HepG2 (cell line): ENCODE results near the gene ACAP3. TPM values are rescaled to one million over a fixed set of nuclear protein-coding genes. Genes with fewer than 3 reads are reported as not detected.
A peak's percentile ranks its signal among the peaks of the same experiment; 100 is the strongest.

Experiments used
- ATAC-seq: fragments of 200-7000 bp; cut with Tn5 transposase; 3 replicates; pipeline ENCODE4 v1.9.1; 2020; ENCODE audit warnings: mild to moderate bottlenecking, moderate library complexity
- BruUV-seq: library from RNA; stranded (reverse); fragments of 400-500 nt; replicated peaks from 2 replicates; lab custom pipeline; 2021; lab: Mats Ljungman, UMichigan
- CTCF ChIA-PET: fragments of 300-600 bp; formaldehyde crosslinking; extraction: SDS; loops from one replicate; lab custom pipeline; 2021; ENCODE audit warnings: low total read pairs, inconsistent platforms, low intra/inter-chr PET ratio; lab: Yijun Ruan, JAX
- POLR2A ChIA-PET: fragments of 350-600 bp; sonication (Branson Sonifier 250); formaldehyde crosslinking; loops from one replicate; lab custom pipeline; 2020; ENCODE audit warnings: antibody characterized with exemption, inconsistent platforms; lab: Yijun Ruan, JAX
- DNase-seq: peaks from one replicate; pipeline ENCODE4 v3.0.0-alpha.2; 2015; ENCODE audit warnings: low spot score
- FAIRE-seq: peaks from 3 replicates; lab custom pipeline; 2011; peaks lifted over from hg19 to GRCh38; lab: Jason Lieb, UNC
- H2AFZ ChIP-seq: one replicate; pipeline ENCODE4 v1.6.1; 2011; ENCODE audit warnings: low read length, inconsistent platforms
- H3K27ac ChIP-seq: fragments of 300-600 bp; 3 replicates; pipeline ENCODE4 v1.8.0; 2011; ENCODE audit warnings: mixed run types, mild to moderate bottlenecking, mixed read lengths, low read length, inconsistent platforms; ENCODE audit not compliant: insufficient read depth; ENCODE audit errors: extremely low read length
- H3K27me3 ChIP-seq, 2 experiments: fragments of 200-600 bp in 1 of 2; 2 replicates in 1 of 2; 3 replicates in 1 of 2; pipeline versions ENCODE4 v1.6.0 to v1.8.0; 2011; ENCODE audit warnings: low read length in 2 of 2, mild to moderate bottlenecking in 2 of 2, moderate library complexity in 2 of 2, inconsistent platforms in 1 of 2; ENCODE audit not compliant: insufficient read depth in 2 of 2, control insufficient read depth in 1 of 2
- H3K36me3 ChIP-seq, 2 experiments: fragments of 200-600 bp in 1 of 2; replicated peaks in 1 of 2; 2 replicates in 1 of 2; 3 replicates in 1 of 2; pipeline versions ENCODE4 v1.5.1 to v1.8.0; 2011; ENCODE audit warnings: low read length in 2 of 2, inconsistent platforms in 1 of 2; ENCODE audit not compliant: insufficient read depth in 2 of 2, control insufficient read depth in 1 of 2
- H3K4me1 ChIP-seq: 2 replicates; pipeline ENCODE4 v1.5.1; 2012; ENCODE audit warnings: low read length, inconsistent platforms; ENCODE audit not compliant: insufficient read depth
- H3K4me2 ChIP-seq: 2 replicates; pipeline ENCODE4 v1.6.0; 2011; ENCODE audit warnings: low read depth, low read length, inconsistent platforms
- H3K4me3 ChIP-seq, 3 experiments: fragments of 200-600 bp in 1 of 3; sonication (generic), shearing (Covaris generic) in 1 of 3; replicated peaks in 1 of 3; 2 replicates each; pipeline ENCODE4 v1.5.1; 2011 to 2016; ENCODE audit warnings: low read length in 3 of 3, inconsistent platforms in 2 of 3, low read depth in 2 of 3, mild to moderate bottlenecking in 2 of 3, control low read depth in 1 of 3, mixed read lengths in 1 of 3; ENCODE audit not compliant: insufficient read depth in 1 of 3
- H3K79me2 ChIP-seq: one replicate; pipeline ENCODE4 v1.6.1; 2011; ENCODE audit warnings: low read length, inconsistent platforms; ENCODE audit not compliant: insufficient read depth
- H3K9ac ChIP-seq: 2 replicates; pipeline ENCODE4 v1.6.0; 2011; ENCODE audit warnings: mild to moderate bottlenecking, low read depth, low read length, inconsistent platforms; ENCODE audit not compliant: insufficient read depth
- H3K9me3 ChIP-seq: 2 replicates; pipeline ENCODE4 v1.5.1; 2012; ENCODE audit warnings: mild to moderate bottlenecking, low read length
- H4K20me1 ChIP-seq: 2 replicates; pipeline ENCODE4 v1.6.0; 2011; ENCODE audit warnings: inconsistent platforms, mild to moderate bottlenecking, low read length, moderate library complexity; ENCODE audit not compliant: insufficient read depth
- CSRNP1 ChIP-seq: sonication (generic); formaldehyde crosslinking; IDR thresholded peaks from 2 replicates; pipeline ENCODE4 v1.8.1; 2023; ENCODE audit warnings: mild to moderate bottlenecking, missing genetic modification reagents
- GATA4 ChIP-seq: sonication (generic); IDR thresholded peaks from 2 replicates; pipeline ENCODE4 v1.6.1; 2016; ENCODE audit warnings: antibody characterized with exemption, low read depth, borderline replicate concordance
- ZNF335 ChIP-seq: sonication (generic); formaldehyde crosslinking; IDR thresholded peaks from 2 replicates; pipeline ENCODE4 v1.4.0; 2020; ENCODE audit warnings: missing genetic modification reagents
- ZNF556 ChIP-seq: sonication (generic); formaldehyde crosslinking; IDR thresholded peaks from 2 replicates; pipeline ENCODE4 v1.4.0; 2020; ENCODE audit warnings: mild to moderate bottlenecking, missing genetic modification reagents, borderline replicate concordance
- WGBS: methylation state at CpG from one replicate; pipeline ENCODE4 v1.1.6; 2017; ENCODE audit warnings: low lambda C conversion rate; 5-methylcytosine and 5-hydroxymethylcytosine counted together
- in situ Hi-C: cut with HindIII; loops from 2 replicates; pipeline ENCODE4 v1.10.0; 2017; ENCODE audit warnings: low pct_unique_long_range_greater_than_20kb; ENCODE audit not compliant: extremely low pct_ligation_motif_present
- intact Hi-C: fragments of 100-400 bp; cut with micrococcal nuclease; formaldehyde crosslinking; loops from one replicate; pipeline ENCODE4 v1.10.0; 2022; ENCODE audit not compliant: unreplicated experiment
- polyA plus RNA-seq, 8 experiments: library from polyadenylated mRNA; depleted of rRNA in 3 of 8; stranded (reverse) in 7 of 8; unstranded in 1 of 8; fragments of >200 nt; fragmentation: Illumina TruSeq in 4 of 8; extraction: Trizol in 4 of 8; gene quantifications; 2 replicates each; pipeline versions ENCODE4 v1.2.1 to v1.2.3, GENCODE V29; 2011 to 2016; ENCODE audit warnings: low read depth in 4 of 8, missing spikeins in 1 of 8, mixed read lengths in 1 of 8; ENCODE audit not compliant: insufficient read depth in 1 of 8
- total RNA-seq, 5 experiments: library from RNA; depleted of rRNA; stranded (reverse); fragments of >200 nt; fragmentation: Illumina TruSeq; extraction: Trizol; gene quantifications; 2 replicates each; pipeline ENCODE4 v1.2.3, GENCODE V29; 2016; ENCODE audit warnings: low read depth in 1 of 5
- TF ChIP-seq, protein P1 (sequence below): sonication (generic); formaldehyde crosslinking; IDR thresholded peaks from 2 replicates; pipeline ENCODE4 v1.5.1; 2020; ENCODE audit warnings: mild to moderate bottlenecking, missing genetic modification reagents, moderate library complexity
- TF ChIP-seq, protein P2 (sequence below): sonication (generic); formaldehyde crosslinking; IDR thresholded peaks from 2 replicates; pipeline ENCODE4 v1.4.0; 2020; ENCODE audit warnings: missing genetic modification reagents, borderline replicate concordance

ACAP3 gene
- total and polyA plus RNA-seq, 2 of the 13 experiments (the other 11 are each of a cell fraction or from before 2014, with no cell fraction given): 29.4 to 50.8 TPM

GRCh38 chr1:1290238-1290731, 17.4 kb downstream of the ACAP3 start (continued):
- TF ChIP-seq, protein P1, sequence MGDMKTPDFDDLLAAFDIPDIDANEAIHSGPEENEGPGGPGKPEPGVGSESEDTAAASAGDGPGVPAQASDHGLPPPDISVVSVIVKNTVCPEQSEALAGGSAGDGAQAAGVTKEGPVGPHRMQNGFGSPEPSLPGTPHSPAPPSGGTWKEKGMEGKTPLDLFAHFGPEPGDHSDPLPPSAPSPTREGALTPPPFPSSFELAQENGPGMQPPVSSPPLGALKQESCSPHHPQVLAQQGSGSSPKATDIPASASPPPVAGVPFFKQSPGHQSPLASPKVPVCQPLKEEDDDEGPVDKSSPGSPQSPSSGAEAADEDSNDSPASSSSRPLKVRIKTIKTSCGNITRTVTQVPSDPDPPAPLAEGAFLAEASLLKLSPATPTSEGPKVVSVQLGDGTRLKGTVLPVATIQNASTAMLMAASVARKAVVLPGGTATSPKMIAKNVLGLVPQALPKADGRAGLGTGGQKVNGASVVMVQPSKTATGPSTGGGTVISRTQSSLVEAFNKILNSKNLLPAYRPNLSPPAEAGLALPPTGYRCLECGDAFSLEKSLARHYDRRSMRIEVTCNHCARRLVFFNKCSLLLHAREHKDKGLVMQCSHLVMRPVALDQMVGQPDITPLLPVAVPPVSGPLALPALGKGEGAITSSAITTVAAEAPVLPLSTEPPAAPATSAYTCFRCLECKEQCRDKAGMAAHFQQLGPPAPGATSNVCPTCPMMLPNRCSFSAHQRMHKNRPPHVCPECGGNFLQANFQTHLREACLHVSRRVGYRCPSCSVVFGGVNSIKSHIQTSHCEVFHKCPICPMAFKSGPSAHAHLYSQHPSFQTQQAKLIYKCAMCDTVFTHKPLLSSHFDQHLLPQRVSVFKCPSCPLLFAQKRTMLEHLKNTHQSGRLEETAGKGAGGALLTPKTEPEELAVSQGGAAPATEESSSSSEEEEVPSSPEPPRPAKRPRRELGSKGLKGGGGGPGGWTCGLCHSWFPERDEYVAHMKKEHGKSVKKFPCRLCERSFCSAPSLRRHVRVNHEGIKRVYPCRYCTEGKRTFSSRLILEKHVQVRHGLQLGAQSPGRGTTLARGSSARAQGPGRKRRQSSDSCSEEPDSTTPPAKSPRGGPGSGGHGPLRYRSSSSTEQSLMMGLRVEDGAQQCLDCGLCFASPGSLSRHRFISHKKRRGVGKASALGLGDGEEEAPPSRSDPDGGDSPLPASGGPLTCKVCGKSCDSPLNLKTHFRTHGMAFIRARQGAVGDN (CRISPR knock-in tag): peak; percentile 43
- TF ChIP-seq ZNF335 (CRISPR knock-in tag): no peak

DNA sequence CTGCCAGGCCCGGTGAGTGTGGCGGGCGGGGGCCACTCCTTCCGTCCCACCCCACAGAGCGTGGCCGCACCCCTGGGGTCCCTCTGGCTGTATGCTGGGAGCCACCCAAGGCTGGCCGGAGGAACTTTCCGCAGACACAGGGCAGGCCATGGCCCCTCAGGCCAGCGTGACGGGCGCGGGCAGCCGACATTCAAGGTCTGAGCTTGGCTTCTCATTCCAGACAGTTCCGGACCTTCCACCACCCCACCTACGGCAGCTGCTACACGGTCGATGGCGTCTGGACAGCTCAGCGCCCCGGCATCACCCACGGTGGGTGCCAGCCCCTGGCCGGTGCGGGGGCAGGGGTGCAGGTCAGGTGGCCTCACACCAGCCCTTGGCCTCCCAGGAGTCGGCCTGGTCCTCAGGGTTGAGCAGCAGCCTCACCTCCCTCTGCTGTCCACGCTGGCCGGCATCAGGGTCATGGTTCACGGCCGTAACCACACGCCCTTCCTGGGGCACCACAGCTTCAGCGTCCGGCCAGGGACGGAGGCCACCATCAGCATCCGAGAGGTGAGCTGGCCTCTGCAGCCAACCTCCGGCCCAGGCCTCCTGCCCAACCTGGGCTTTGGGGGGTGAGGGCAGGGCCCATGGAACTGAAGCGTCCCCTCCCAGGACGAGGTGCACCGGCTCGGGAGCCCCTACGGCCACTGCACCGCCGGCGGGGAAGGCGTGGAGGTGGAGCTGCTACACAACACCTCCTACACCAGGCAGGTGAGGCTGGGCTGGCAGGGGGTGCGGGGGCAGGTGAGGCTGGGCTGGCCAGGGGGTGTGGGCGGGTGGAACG, 20.2 kb downstream of the ACAP3 start:
- no peaks in the 10 kb centered on the region for H3K36me3 ChIP-seq
- no peak overlapping the region for H3K9ac ChIP-seq
- H3K4me2 ChIP-seq: peak overlapping the region; percentile 58
- intact Hi-C loops (no loop called here), in situ Hi-C loops (no loop called here)
- ATAC-seq (peak; percentile 51), DNase-seq (no peak), FAIRE-seq (no peak)
- ChIA-PET POLR2A (interaction anchor here (1.1 to 1.9 kb wide), 6 partner anchors 14 to 281 kb away, joined by 3 to 5 read pairs (median 3); partner anchors contain the start of genes AURKAIP1, ISG15 and UBE2J2), CTCF (no interaction called here)
- H3K27me3 ChIP-seq: peaks cover 0 to 2% of the 10 kb centered on the region in 2 experiments; a peak in 1 of 5 replicates
- H3K9me3 ChIP-seq: no peaks in the 10 kb centered on the region
- H4K20me1 ChIP-seq: no peaks in the 10 kb centered on the region
- peaks cover 35% of the 10 kb centered on the region for H3K4me1 ChIP-seq
- BruUV-seq: no TSS peak
- no peaks in the 10 kb centered on the region for H3K79me2 ChIP-seq
- WGBS: 67% methylated on average over 6 of the region's 46 CpGs
- H3K27ac ChIP-seq: no peak overlapping the region
- no peak overlapping the region for H2AFZ ChIP-seq
- peak overlapping the region in 2 of 3 experiments; percentile 5 to 54; a peak in 3 of 6 replicates for H3K4me3 ChIP-seq
- TF ChIP-seq, protein P1 (CRISPR knock-in tag): peak; percentile 98
- TF ChIP-seq CSRNP1 (CRISPR knock-in tag): no peak
- TF ChIP-seq, protein P2, sequence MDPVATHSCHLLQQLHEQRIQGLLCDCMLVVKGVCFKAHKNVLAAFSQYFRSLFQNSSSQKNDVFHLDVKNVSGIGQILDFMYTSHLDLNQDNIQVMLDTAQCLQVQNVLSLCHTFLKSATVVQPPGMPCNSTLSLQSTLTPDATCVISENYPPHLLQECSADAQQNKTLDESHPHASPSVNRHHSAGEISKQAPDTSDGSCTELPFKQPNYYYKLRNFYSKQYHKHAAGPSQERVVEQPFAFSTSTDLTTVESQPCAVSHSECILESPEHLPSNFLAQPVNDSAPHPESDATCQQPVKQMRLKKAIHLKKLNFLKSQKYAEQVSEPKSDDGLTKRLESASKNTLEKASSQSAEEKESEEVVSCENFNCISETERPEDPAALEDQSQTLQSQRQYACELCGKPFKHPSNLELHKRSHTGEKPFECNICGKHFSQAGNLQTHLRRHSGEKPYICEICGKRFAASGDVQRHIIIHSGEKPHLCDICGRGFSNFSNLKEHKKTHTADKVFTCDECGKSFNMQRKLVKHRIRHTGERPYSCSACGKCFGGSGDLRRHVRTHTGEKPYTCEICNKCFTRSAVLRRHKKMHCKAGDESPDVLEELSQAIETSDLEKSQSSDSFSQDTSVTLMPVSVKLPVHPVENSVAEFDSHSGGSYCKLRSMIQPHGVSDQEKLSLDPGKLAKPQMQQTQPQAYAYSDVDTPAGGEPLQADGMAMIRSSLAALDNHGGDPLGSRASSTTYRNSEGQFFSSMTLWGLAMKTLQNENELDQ (CRISPR knock-in tag): no peak
- no peak for TF ChIP-seq GATA4
- TF ChIP-seq ZNF556 (CRISPR knock-in tag): peak; percentile 71; the same call in 1 of the 2 replicates
